ENCODE results near the gene SUPT16H. TPM values are rescaled to one million over a fixed set of nuclear protein-coding genes. Genes with fewer than 3 reads are reported as not detected.
"Not testable (repeated sequence)": the region's sequence is repeated elsewhere in the genome, so short reads cannot be mapped to it uniquely, and the experiment has no call there.

The SUPT16H gene
- total and polyA plus RNA-seq, 12 donors = 39.2 to 76.4 (median 49.1) TPM

DNA sequence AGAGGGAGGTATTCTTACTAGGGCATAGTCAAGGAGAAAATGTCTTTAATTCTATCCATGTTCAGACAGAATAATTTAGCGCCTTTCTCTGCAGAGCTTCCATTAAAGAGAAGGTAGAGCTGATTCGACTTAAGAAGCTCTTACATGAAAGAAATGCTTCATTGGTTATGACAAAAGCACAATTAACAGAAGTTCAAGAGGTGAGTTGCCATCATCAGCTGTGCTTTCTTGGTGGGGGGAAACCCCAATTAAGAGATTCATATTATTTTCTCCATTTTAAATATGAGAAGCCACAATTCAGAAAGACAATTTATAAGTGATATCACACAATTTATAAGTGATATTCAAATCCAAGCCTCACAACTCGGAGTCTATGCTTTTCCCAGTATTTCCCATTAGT lies 76.2 kb downstream of the SUPT16H start:
- no peak for TF ChIP-seq POLR2A (IDR thresholded peaks at IDR 0.05)
- TF ChIP-seq, protein P1, sequence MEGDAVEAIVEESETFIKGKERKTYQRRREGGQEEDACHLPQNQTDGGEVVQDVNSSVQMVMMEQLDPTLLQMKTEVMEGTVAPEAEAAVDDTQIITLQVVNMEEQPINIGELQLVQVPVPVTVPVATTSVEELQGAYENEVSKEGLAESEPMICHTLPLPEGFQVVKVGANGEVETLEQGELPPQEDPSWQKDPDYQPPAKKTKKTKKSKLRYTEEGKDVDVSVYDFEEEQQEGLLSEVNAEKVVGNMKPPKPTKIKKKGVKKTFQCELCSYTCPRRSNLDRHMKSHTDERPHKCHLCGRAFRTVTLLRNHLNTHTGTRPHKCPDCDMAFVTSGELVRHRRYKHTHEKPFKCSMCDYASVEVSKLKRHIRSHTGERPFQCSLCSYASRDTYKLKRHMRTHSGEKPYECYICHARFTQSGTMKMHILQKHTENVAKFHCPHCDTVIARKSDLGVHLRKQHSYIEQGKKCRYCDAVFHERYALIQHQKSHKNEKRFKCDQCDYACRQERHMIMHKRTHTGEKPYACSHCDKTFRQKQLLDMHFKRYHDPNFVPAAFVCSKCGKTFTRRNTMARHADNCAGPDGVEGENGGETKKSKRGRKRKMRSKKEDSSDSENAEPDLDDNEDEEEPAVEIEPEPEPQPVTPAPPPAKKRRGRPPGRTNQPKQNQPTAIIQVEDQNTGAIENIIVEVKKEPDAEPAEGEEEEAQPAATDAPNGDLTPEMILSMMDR (IDR thresholded peaks at IDR 0.05) = no peak
- DNase-seq = no peak
- intact Hi-C loops (cut with DNase I) = no loop called here
- Histone ChIP-seq H3K27ac (no peak overlapping the region), H3K27me3 (no peaks in the 10 kb centered on the region), H3K9me3 (replicated peaks in 1 of 3) (no peaks in the 10 kb centered on the region), H3K4me1 (replicated peaks in 1 of 2) (peaks cover 0 to 6% of the 10 kb centered on the region in 2 donors), H3K4me3 (no peak overlapping the region), H3K36me3 (replicated peaks in 1 of 2) (no peaks in the 10 kb centered on the region)
- WGBS, 4 donors = 82 to 92% (median 86%) methylated on average over 3 of the region's 3 CpGs

DNA sequence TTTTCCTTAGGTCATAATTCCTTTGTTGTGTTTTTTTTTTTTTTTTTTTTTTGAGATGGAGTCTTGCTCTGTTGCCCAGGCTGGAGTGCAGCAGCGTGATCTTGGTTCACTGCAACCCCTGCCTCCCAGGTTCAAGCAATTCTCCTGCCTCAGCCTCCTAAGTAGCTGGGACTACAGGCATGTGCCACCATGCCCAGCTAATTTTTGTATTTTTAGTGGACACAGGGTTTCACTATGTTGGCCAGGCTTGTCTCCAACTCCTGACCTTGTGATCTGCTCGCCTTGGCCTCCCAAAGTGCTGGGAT lies 81.0 kb downstream of the SUPT16H start:
- H3K9me3 ChIP-seq (replicated peaks in 1 of 3); intact Hi-C loops (cut with DNase I); H3K27ac ChIP-seq; H3K36me3 ChIP-seq (replicated peaks in 1 of 2); DNase-seq; H3K4me3 ChIP-seq; H3K4me1 ChIP-seq (replicated peaks in 1 of 2); H3K27me3 ChIP-seq: not testable (repeated sequence)
- WGBS, 4 donors = 74 to 86% (median 83%) methylated on average over 2 of the region's 2 CpGs

DNA sequence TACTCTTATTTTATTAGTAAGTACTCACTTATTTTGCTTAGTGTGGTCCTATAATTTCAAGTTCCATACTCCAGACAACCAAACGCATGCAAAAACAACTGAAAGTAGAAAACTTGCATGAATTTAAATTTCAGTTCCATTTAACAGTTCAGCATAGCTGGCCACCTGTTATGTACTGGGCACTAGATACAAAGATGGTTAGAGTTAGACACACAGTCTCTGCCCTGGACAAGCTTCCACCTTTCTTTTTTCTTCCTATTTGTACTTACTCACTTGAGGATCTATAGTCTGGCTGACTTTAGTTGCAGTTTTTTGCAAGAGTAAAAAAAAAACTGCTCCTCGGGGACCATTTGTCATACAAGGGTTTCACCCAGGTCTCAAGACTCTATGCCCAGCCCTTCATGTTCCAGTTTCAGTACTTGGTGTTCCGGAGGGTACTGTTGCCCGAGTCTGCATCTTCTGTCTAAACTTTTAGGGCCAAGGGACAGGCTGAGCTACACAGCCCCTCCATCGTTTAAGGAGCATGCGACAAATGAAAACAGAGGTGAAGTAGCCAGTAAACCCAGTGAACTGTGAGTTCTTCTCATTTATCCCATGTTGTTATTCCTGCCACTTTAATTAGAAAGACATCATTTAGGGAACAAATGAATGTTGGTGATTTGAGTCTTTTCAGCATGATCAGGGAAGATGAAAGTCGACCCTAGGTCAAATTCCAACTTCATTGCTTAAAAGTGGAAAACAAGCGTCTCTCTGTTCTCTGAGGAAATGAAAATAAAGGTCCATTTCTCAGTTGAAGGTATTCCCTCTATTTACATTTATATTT lies 81.6 kb downstream of the SUPT16H start:
- DNase-seq = no peak
- Histone ChIP-seq H3K4me3 (no peak overlapping the region), H3K27ac (no peak overlapping the region), H3K4me1 (replicated peaks in 1 of 2) (peaks cover 0 to 6% of the 10 kb centered on the region in 2 donors), H3K9me3 (replicated peaks in 1 of 3) (no peaks in the 10 kb centered on the region), H3K27me3 (peaks cover 5% of the 10 kb centered on the region), H3K36me3 (replicated peaks in 1 of 2) (no peaks in the 10 kb centered on the region)
- intact Hi-C loops (cut with DNase I) = no loop called here
- WGBS, 4 donors = 74 to 84% (median 78%) methylated on average over 8 of the region's 8 CpGs
- TF ChIP-seq, protein P1 (IDR thresholded peaks at IDR 0.05) = no peak
- no peak for TF ChIP-seq POLR2A (IDR thresholded peaks at IDR 0.05)

Small RNA genes lying within 50 kb of the gene (small RNA-seq; reads per million reads assigned to genes)
- gene RN7SL650P = 0 reads per million in 2 donors
- gene SNORD8 = 15,013 to 23,724 reads per million in 2 donors
- gene SNORD9 = 106 to 174 reads per million in 2 donors

Other genes starting within 250 kb of the SUPT16H start
- gene OR5AU1, start 228.0 kb downstream of the SUPT16H start, total RNA-seq = not detected
- not detected for gene OR5AU1, start 228.0 kb downstream of the SUPT16H start, polyA plus RNA-seq
- gene HNRNPC, start 114.6 kb downstream of the SUPT16H start, total RNA-seq = 100 to 1,000 TPM; 399 to 616 (median 506) TPM
- gene HNRNPC, start 114.6 kb downstream of the SUPT16H start, polyA plus RNA-seq = 100 to 1,000 TPM; 832 to 905 (median 866) TPM
- 1 to 10 TPM in 4 of 9 donors, under 1 TPM in 3, not detected in 2; 0.11 to 1.6 (median 1.1) TPM for gene RPGRIP1, start 103.9 kb downstream of the SUPT16H start, total RNA-seq
- gene RPGRIP1, start 103.9 kb downstream of the SUPT16H start, polyA plus RNA-seq = under 1 TPM in 2 of 3 donors, not detected in 1; 0.10 to 0.24 TPM
- 10 to 100 TPM; 48.6 to 71.8 (median 59.6) TPM for gene CHD8, start 72.1 kb upstream of the SUPT16H start, total RNA-seq
- 10 to 100 TPM; 43.0 to 53.1 (median 51.6) TPM for gene CHD8, start 72.1 kb upstream of the SUPT16H start, polyA plus RNA-seq
- gene RAB2B, start 92.9 kb upstream of the SUPT16H start, total RNA-seq = 10 to 100 TPM; 16.8 to 50.6 (median 30.1) TPM
- gene RAB2B, start 92.9 kb upstream of the SUPT16H start, polyA plus RNA-seq = 10 to 100 TPM; 14.0 to 49.1 (median 23.9) TPM
- 10 to 100 TPM; 31.5 to 91.5 (median 49.9) TPM for gene TOX4, start 93.2 kb upstream of the SUPT16H start, total RNA-seq
- 10 to 100 TPM; 15.5 to 74.8 (median 21.6) TPM for gene TOX4, start 93.2 kb upstream of the SUPT16H start, polyA plus RNA-seq
- 10 to 100 TPM; 30.2 to 81.6 (median 45.6) TPM for gene METTL3, start 127.3 kb upstream of the SUPT16H start, total RNA-seq
- gene METTL3, start 127.3 kb upstream of the SUPT16H start, polyA plus RNA-seq = 10 to 100 TPM; 34.4 to 75.5 (median 55.5) TPM
- gene SALL2, start 142.3 kb upstream of the SUPT16H start, total RNA-seq = 10 to 100 TPM in 4 of 9 donors, 1 to 10 TPM in 5; 5.3 to 20.6 (median 9.4) TPM
- gene SALL2, start 142.3 kb upstream of the SUPT16H start, polyA plus RNA-seq = 1 to 10 TPM; 3.2 to 6.9 (median 6.4) TPM
- gene OR10G3, start 196.1 kb upstream of the SUPT16H start, total RNA-seq = not detected
- gene OR10G3, start 196.1 kb upstream of the SUPT16H start, polyA plus RNA-seq = not detected

Data from adrenal gland (tissue), 12 donors.